ENCODE data around the gene PES1. TPM values are rescaled to one million over a fixed set of nuclear protein-coding genes. Genes with fewer than 3 reads are reported as not detected.
"Not testable (repeated sequence)": the region's sequence is repeated elsewhere in the genome, so short reads cannot be mapped to it uniquely, and the experiment has no call there.

PES1 gene
- total RNA-seq, 1 experiment from 2014 or later = 98.0 TPM

GRCh38 chr22:30555282-30556210 lies 36.2 kb downstream of the PES1 start:
- no peak for DNase-seq (ENCODE audit: low read depth)

DNA sequence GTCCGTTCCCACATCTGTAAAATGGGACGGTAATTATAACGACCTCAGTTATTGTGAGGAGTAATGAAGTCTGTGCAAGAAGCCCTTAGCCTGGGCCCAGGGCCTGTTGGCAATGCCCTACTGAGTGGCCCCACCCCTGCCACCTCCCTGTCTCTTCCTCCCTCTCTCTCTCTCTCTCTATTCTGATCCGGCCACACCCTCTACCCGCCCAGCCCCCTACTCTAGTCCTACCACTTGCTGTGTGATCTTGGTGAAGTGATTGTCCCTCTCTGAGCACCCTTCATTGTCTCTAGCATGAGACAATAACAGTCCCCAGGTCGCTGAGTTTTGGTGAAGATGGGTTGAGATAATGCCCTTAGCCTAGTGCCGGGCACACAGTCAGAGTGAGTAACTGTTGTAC lies 37.7 kb downstream of the PES1 start:
- DNase-seq (ENCODE audit: low read depth) = no peak

- no peak for DNase-seq (ENCODE audit: low read depth)
Measured at GRCh38 chr22:30552719-30553118, 39.0 kb downstream of the PES1 start.

DNA sequence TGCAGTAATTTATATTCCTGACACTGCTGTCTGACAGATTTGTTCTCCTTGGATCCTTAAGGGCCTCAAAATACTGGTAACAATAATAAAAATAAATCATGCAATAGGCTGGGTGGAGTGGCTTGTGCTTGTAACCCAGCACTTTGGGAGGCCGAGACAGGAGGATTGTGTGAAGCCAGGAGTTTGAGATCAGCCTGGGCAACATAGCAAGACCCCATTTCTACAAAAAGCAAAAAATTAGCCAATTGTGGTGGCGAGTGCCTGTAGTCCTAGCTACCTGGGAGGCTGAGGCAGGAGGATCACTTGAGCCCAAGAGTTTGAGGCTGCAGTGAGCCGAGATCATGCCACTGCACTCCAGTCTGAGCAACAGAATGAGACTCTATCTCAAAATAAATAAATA lies 39.9 kb downstream of the PES1 start:
- DNase-seq (ENCODE audit: low read depth) = not testable (repeated sequence)

- no peak for DNase-seq (ENCODE audit: low read depth)
Measured at GRCh38 chr22:30547188-30547587, 44.5 kb downstream of the PES1 start.

DNA sequence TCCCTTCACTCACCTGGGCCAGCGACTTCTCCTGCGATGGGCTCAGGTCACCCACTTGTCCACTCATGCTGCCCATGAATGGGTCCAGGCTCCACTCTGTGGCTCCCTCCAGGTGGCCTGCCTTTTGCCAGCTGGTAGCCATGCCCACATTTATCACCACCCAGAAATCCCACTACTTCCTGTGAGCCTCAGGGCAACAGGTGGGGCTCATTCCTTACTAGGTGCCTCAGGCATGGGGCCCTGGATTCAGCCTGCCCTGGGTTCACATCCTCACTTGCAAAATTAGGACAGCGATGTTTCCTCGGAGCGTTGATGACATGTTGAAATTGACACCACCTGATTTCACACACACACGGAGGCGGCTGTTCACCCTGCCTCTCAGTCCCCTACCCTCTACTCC lies 45.1 kb downstream of the PES1 start, which contains the start of gene SEC14L6:
Gene SEC14L6, minus strand, starts transcription at position 126 of the 400 bp plus-strand sequence. Its CDS starts 59 bp downstream, at position 67.
- DNase-seq (ENCODE audit: low read depth) = no peak

GRCh38 chr22:30542811-30543188 lies 48.9 kb downstream of the PES1 start:
- no peak for DNase-seq (ENCODE audit: low read depth)

DNA sequence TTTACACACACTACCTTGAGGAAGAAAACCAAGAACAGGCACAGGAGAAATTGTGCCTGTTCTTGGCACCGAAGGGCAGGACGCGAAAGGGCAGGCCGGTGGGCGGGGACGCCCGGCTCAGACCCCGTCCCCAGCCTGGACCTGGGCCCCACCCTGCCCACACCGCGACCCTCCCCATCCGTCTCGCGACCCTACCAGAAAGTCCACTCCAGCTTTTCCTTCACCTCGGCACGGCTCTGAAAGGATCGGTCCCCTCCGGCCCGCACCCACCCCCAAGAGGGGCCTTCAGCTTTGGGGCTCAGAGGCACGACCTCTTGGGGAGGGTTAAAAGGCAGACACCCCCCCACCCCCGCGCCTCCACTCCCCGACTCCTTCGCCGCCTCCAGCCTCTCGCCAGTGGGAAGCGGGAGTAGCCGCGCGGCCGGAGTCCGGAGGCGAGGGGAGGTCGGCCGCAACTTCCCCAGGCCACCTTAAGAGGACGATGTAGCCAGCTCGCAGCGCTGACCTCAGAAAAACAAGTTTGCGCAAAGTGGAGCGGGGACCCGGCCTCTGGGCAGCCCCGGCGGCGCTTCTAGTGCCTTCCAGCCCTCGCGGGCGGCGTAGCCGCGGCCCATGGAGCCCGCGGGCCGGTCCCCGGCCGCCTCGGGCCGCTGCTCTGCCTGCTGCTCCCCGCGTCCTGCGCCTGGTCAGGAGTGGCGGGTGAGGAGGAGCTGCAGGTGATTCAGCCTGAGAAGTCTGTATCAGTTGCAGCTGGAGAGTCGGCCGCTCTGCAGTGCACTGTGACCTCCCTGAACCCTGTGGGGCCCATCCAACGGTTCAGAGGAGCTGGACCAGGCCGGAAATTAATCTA lies 49.5 kb downstream of the PES1 start:
- no peak for DNase-seq (ENCODE audit: low read depth)

DNA sequence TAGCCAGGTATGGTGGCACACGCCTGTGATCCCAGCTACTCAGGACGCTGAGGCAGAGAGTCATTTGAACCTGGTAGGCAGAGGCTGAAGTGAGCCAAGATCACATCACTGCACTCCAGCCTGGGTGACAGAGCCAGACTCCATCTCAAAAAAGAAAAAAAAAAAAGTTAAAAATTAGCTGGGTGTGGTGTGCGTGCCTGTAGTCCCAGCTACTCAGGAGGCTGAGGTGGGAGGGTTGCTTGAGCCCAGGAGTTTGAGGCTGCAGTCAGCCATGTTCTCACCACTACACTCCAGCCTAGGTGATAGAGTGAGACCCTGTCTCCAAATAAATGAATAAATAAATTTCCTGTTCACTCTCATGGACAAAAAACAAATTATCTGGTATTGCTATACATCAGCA lies 50.2 kb downstream of the PES1 start:
- DNase-seq (ENCODE audit: low read depth) = not testable (repeated sequence)

DNA sequence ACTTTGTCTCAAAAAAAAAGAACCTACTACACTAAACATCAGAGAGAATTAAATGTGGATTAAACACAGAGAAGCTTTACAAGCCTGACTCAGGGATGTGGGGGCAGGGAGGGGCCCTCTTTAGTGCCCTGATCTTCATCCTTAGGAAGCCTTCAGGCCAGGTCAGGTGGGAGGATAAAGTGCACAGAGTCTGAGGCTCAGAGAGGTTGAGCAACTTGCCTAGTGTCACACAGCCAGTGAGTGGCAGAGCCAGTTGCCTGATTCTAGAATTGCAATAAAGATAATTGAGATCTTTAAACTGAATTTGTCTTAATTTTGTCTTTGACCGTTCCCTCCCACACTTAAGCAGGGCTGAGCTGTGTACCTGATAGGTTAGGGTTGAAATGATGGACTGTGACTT lies 52.3 kb downstream of the PES1 start:
- no peak for DNase-seq (ENCODE audit: low read depth)

- DNase-seq (ENCODE audit: low read depth) = peak; percentile 20
Measured at GRCh38 chr22:30538280-30538679, 53.4 kb downstream of the PES1 start.

DNA sequence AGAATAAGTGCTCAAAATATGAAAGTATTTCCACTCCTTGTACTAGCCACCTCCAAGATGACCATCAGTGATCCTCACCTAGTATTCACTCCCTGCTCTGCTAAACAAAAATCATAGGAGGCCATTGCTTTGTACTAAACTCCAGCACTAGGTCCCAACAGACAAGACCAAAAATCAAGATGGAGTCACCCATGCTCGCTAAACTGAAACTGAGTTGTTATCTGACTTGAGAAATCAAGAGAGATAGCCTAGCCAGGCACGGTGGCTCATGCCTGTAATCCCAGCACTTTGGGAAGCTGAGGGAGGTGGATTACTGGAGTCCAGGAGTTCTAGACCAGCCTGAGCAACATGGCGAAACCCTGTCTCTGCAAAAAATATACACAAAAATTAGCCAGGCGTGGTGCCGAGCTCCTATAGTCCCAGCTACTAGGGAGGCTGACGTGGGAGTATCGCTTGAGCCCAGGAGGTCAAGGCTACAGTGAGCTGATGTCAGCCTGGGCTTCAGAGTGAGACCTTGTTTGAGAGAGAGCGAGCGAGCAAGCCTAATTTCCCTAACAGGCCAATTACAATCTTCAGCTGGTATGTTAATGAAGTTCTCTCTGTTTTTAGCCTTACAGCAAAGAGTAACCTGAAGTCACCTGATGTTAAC lies 54.5 kb downstream of the PES1 start:
- no peak for DNase-seq (ENCODE audit: low read depth)

DNA sequence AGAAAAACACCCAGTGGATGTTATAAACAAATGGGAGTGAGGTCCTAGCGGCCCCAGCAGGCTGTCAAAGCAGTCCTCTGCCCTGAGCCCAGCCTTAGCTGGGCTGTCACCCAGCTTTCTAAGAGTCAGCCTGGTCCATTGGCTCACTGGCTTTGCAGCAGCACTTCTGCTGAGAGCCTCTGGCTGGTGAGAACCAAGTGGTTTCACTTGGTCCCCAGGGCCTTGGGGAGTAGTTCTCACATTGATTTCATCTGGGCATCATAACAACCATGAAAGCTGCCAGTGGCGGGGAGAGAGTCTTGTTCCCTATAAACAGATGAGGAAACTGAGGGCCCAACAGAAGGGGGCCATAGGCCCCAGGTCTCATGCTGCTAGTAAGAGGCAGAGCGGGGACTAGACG lies 56.5 kb downstream of the PES1 start:
- DNase-seq (ENCODE audit: low read depth) = no peak

DNA sequence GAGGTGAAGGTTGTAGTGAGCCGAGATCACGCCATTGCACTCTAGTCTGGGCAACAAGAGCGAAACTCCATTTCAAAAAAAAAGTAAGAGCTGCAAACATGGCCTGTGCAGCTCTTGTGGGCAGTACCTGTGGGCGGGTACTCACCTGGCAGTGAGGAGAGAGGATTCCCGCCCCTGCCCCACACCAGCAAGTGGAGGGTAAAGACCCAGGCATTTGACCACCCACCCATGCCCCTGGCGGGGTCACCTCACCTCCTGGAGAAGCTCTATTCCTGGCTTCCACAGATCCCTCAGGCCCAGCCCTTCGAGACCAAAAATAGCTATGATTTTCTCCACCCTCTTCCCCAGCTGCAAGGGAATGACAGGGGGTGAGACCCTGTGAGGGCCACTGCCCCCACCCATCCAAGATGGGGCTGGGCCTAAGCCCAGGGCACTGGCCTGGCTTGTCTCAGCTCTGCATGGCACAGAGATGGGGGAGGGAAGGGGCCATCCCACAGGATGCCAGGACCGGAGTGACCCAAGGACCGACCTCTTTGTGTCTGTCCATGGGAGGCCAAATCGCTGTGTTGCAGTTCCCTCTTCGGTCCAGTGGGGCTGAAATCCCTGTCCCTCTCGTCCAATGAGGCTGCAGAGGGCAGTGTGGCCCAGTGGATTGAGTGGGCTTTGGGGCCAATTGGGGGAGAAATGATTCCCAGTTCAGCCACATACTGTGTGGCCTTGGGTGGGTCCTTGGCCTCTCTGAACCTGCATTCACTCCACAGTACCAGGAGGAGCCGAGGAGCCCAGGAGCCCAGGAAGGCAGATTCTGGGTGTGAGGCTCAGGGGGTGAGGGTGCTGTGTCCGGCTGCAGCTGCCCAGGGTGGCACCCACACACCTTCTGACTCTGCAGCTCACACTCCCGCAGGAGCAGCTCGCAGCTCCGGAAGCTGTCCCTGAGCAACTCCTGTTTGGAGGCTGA lies 59.8 kb downstream of the PES1 start:
- DNase-seq (ENCODE audit: low read depth) = no peak

DNA sequence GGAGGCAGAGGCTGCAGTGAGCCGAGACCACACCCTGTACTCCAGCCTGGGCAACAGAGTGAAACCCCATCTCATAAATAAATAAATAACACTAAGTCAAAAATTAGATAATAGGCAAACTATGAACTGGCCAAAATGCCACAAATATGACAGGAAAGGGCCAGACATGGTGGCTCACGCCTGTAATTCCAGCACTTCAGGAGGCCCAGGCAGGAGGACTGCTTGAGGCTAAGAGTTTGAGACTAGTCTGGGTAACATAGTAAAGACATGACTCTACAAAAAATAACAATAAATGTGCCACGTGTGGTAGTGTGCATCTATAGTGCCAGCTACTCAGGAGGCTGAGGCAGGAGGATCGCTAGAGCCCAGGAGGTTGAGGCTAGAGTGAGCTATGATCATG lies 65.1 kb downstream of the PES1 start:
- DNase-seq (ENCODE audit: low read depth) = no peak

Other genes with a start within 250 kb of the PES1 start
- 37.6 and 77.7 TPM in 2 replicates for gene SF3A1, start 235.0 kb downstream of the PES1 start, total RNA-seq (2014; rRNA removed)
- 2.6 and 3.2 TPM in 2 replicates for gene CCDC157, start 234.9 kb downstream of the PES1 start, total RNA-seq (2014; rRNA removed)
- 36.0 and 39.5 TPM in 2 replicates for gene RNF215, start 204.5 kb downstream of the PES1 start, total RNA-seq (2014; rRNA removed)
- gene SEC14L2, start 194.9 kb downstream of the PES1 start, total RNA-seq (2014; rRNA removed) = 34.8 and 40.8 TPM in 2 replicates
- 30.0 and 32.2 TPM in 2 replicates for gene MTFP1, start 166.1 kb downstream of the PES1 start, total RNA-seq (2014; rRNA removed)
- not detected in 2 replicates for gene SEC14L3, start 119.9 kb downstream of the PES1 start, total RNA-seq (2014; rRNA removed)
- gene SEC14L4, start 86.2 kb downstream of the PES1 start, total RNA-seq (2014; rRNA removed) = 0.13 TPM in 1 of 2 replicates, not detected in the other
- gene SEC14L6, start 45.2 kb downstream of the PES1 start, total RNA-seq (2014; rRNA removed) = not detected in 2 replicates
- not detected in 2 replicates for gene GAL3ST1, start 17.2 kb downstream of the PES1 start, total RNA-seq (2014; rRNA removed)
- 13.1 and 26.6 TPM in 2 replicates for gene TCN2, start 15.3 kb upstream of the PES1 start, total RNA-seq (2014; rRNA removed)
- 40.2 and 42.6 TPM in 2 replicates for gene SLC35E4, start 43.9 kb upstream of the PES1 start, total RNA-seq (2014; rRNA removed)
- gene DUSP18, start 76.0 kb upstream of the PES1 start, total RNA-seq (2014; rRNA removed) = 6.8 and 11.9 TPM in 2 replicates
- gene OSBP2, start 103.0 kb upstream of the PES1 start, total RNA-seq (2014; rRNA removed) = 18.7 and 24.4 TPM in 2 replicates